K562 (cell line): ENCODE measurements around the gene S100P. TPM values are rescaled to one million over a fixed set of nuclear protein-coding genes. Genes with fewer than 3 reads are reported as not detected.

Experiments used
- ATAC-seq: fragments of 200-7000 bp; cut with Tn5 transposase; 3 replicates; pipeline ENCODE4 v1.9.1; 2020; ENCODE audit warnings: moderate library complexity
- BruUV-seq: library from RNA; stranded (reverse); fragments of 400-500 nt; replicated peaks from 2 replicates; lab custom pipeline; 2021; lab: Mats Ljungman, UMichigan
- CTCF ChIA-PET: fragments of 300-600 bp; formaldehyde crosslinking; extraction: SDS; loops from one replicate; lab custom pipeline; 2021; ENCODE audit warnings: low intra/inter-chr PET ratio; lab: Yijun Ruan, JAX
- POLR2A ChIA-PET: fragments of 300-600, 350-650 bp; sonication (Branson Sonifier 250); formaldehyde crosslinking; extraction: SDS; loops from one replicate; lab custom pipeline; 2021; ENCODE audit warnings: antibody characterized with exemption, inconsistent platforms; lab: Yijun Ruan, JAX
- DNase-seq, 4 experiments: peaks; one replicate each; pipeline versions ENCODE4 v3.0.0 to v3.0.0-alpha.2; 2011 to 2018; ENCODE audit warnings: low spot score in 3 of 4, mixed read lengths in 3 of 4; ENCODE audit errors: extremely low read depth in 1 of 4
- FAIRE-seq: peaks from 2 replicates; lab custom pipeline; 2011; peaks lifted over from hg19 to GRCh38; lab: Jason Lieb, UNC
- H2AFZ ChIP-seq: 2 replicates; pipeline ENCODE4 v1.6.0; 2011; ENCODE audit warnings: low read depth, low read length, control low read depth, inconsistent platforms
- H3K27ac ChIP-seq: fragments of 200-600 bp; 3 replicates; pipeline ENCODE4 v1.8.0; 2011; ENCODE audit warnings: low read depth, mild to moderate bottlenecking, control low read depth, inconsistent platforms, low read length, moderate library complexity, mixed read lengths; ENCODE audit errors: extremely low read depth
- H3K27me3 ChIP-seq, 2 experiments: fragments of 300-600 bp in 1 of 2; 2 replicates in 1 of 2; 3 replicates in 1 of 2; pipeline versions ENCODE4 v1.6.0 to v1.8.0; 2011; ENCODE audit warnings: inconsistent platforms in 2 of 2, low read length in 2 of 2, mild to moderate bottlenecking in 1 of 2, mixed read lengths in 1 of 2, moderate library complexity in 1 of 2; ENCODE audit not compliant: control insufficient read depth in 2 of 2, insufficient read depth in 2 of 2
- H3K36me3 ChIP-seq: fragments of 300-600 bp; 3 replicates; pipeline ENCODE4 v1.8.0; 2011; ENCODE audit warnings: mild to moderate bottlenecking, low read length, inconsistent platforms; ENCODE audit not compliant: control insufficient read depth, insufficient read depth
- H3K4me1 ChIP-seq, 2 experiments: fragments of 200-600 bp in 1 of 2; replicated peaks in 1 of 2; 2 replicates in 1 of 2; 3 replicates in 1 of 2; pipeline versions ENCODE4 v1.5.1 to v1.8.0; 2011; ENCODE audit warnings: inconsistent platforms in 2 of 2, low read length in 2 of 2, mild to moderate bottlenecking in 1 of 2, mixed read lengths in 1 of 2, moderate library complexity in 1 of 2; ENCODE audit not compliant: control insufficient read depth in 2 of 2, insufficient read depth in 2 of 2
- H3K4me2 ChIP-seq: 2 replicates; pipeline ENCODE4 v1.6.1; 2011; ENCODE audit warnings: low read length, control low read depth, inconsistent platforms, mixed read lengths; ENCODE audit not compliant: insufficient read depth
- H3K4me3 ChIP-seq: fragments of 200-600 bp; sonication (generic), shearing (Covaris generic); 2 replicates; pipeline ENCODE4 v1.5.1; 2016; ENCODE audit warnings: control low read depth, inconsistent platforms
- H3K79me2 ChIP-seq: fragments of 200-600 bp; 3 replicates; pipeline ENCODE4 v1.8.0; 2011; ENCODE audit warnings: low read length, inconsistent platforms; ENCODE audit not compliant: control insufficient read depth, insufficient read depth
- H3K9ac ChIP-seq, 2 experiments: 2 replicates each; pipeline versions ENCODE4 v1.6.0 to v1.6.1; 2011; ENCODE audit warnings: low read depth in 2 of 2, low read length in 2 of 2, control low read depth in 1 of 2, inconsistent platforms in 1 of 2, mild to moderate bottlenecking in 1 of 2, mixed read lengths in 1 of 2; ENCODE audit not compliant: insufficient read depth in 1 of 2
- H3K9me1 ChIP-seq: one replicate; pipeline ENCODE4 v1.6.0; 2011; ENCODE audit warnings: inconsistent platforms, mild to moderate bottlenecking, low read length, moderate library complexity; ENCODE audit not compliant: control insufficient read depth, insufficient read depth
- H3K9me3 ChIP-seq: replicated peaks from 2 replicates; pipeline ENCODE4 v1.5.1; 2011; ENCODE audit warnings: low read depth, low read length, inconsistent platforms; ENCODE audit not compliant: control insufficient read depth, insufficient read depth
- H4K20me1 ChIP-seq: replicated peaks from 2 replicates; pipeline ENCODE4 v1.6.1; 2011; ENCODE audit warnings: low read length, inconsistent platforms, mixed read lengths; ENCODE audit not compliant: control insufficient read depth, insufficient read depth
- HSF4 ChIP-seq: fragments of 250-450 bp; sonication (Bioruptor Pico); IDR thresholded peaks from 2 replicates; pipeline ENCODE4 v2.1.2; 2022; ENCODE audit warnings: mild to moderate bottlenecking, moderate library complexity, borderline replicate concordance
- KDM1A ChIP-seq, 2 experiments: fragments of 450-650 bp; IDR thresholded peaks; 2 replicates each; pipeline ENCODE4 v1.6.1; 2016; ENCODE audit warnings: mild to moderate bottlenecking in 2 of 2
- ZNF121 ChIP-seq: sonication (generic); formaldehyde crosslinking; conservative IDR thresholded peaks from 2 replicates; pipeline ENCODE4 v1.8.0; 2022; ENCODE audit warnings: missing genetic modification reagents
- WGBS: fragments of 100-300 bp; shearing (Covaris generic); methylation state at CpG from one replicate; pipeline ENCODE4 v1.1.6; 2016; ENCODE audit warnings: low coverage, mixed read lengths; ENCODE audit not compliant: insufficient coverage; ENCODE audit errors: missing lambda C conversion rate; 5-methylcytosine and 5-hydroxymethylcytosine counted together
- in situ Hi-C: fragments of 300-500 bp; cut with MboI; formaldehyde crosslinking; loops from 4 replicates; pipeline ENCODE4 v1.15.0; 2018; ENCODE audit warnings: inconsistent platforms, mixed read lengths
- intact Hi-C: fragments of 100-400 bp; cut with micrococcal nuclease; formaldehyde crosslinking; loops from 2 replicates; pipeline ENCODE4 v1.14.2; 2022
- polyA plus RNA-seq, 8 experiments: library from polyadenylated mRNA; depleted of rRNA in 4 of 8; stranded (reverse) in 5 of 8; unstranded in 3 of 8; fragments of >200 nt; fragmentation: Nextera tagmentation in 2 of 8; fragmentation: Illumina TruSeq in 1 of 8; extraction: Ambion mirVana in 2 of 8; extraction: Trizol in 1 of 8; gene quantifications; 2 replicates each; pipeline versions ENCODE4 v1.2.1 to v1.2.3, GENCODE V29; 2011 to 2014; ENCODE audit warnings: inconsistent platforms in 1 of 8, missing spikeins in 1 of 8
- total RNA-seq, 7 experiments: library from RNA; depleted of rRNA in 6 of 7; stranded (reverse); fragments of >200 nt in 6 of 7; fragmentation: Illumina TruSeq in 2 of 7; extraction: Trizol in 2 of 7; gene quantifications; 2 replicates each; pipeline versions ENCODE4 v1.2.1 to v1.2.3, GENCODE V29; 2011 to 2021; ENCODE audit warnings: low replicate concordance in 1 of 7

S100P gene
- total and polyA plus RNA-seq, 9 of the 15 experiments (the other 6 are each of a cell fraction or from before 2014, with no cell fraction given): 4.1 to 23.8 (median 7.5) TPM

GRCh38 chr4:6719611-6720179, 26.0 kb downstream of the S100P start:
- H3K4me1 ChIP-seq: peaks cover 17 to 37% of the 10 kb centered on the region in 2 experiments; a peak in 4 of 5 replicates
- no peak overlapping the region for H3K4me2 ChIP-seq
- intact Hi-C loops (loop anchor here (1.0 to 2.0 kb wide), 4 partner anchors 44 to 363 kb away; partner anchors contain the start of gene GRPEL1), in situ Hi-C loops (loop anchor here (5.0 kb wide), 3 partner anchors 48 to 353 kb away; no protein-coding TSS in a partner anchor)
- BruUV-seq: no TSS peak
- no peak overlapping the region for H3K9ac ChIP-seq
- CTCF ChIA-PET: interaction anchor here (1.0 to 4.0 kb wide), 6 partner anchors 44 to 362 kb away, joined by 3 to 66 read pairs (median 12); partner anchors contain the start of gene KIAA0232
- no peaks in the 10 kb centered on the region for H3K36me3 ChIP-seq
- 0 out of 2 replicates have a peak, but pooled peaks cover 4% of the 10 kb centered on the region for H4K20me1 ChIP-seq
- no peaks in the 10 kb centered on the region for H3K27me3 ChIP-seq
- H3K27ac ChIP-seq: no peak overlapping the region
- WGBS: 48% methylated on average over 8 of the region's 8 CpGs
- ATAC-seq (no peak), FAIRE-seq (no peak), DNase-seq (peak in 1 of 4 experiments; percentile 7)
- no peak overlapping the region for H3K4me3 ChIP-seq
- no peaks in the 10 kb centered on the region for H3K9me3 ChIP-seq
- TF ChIP-seq KDM1A (IDR thresholded peaks at IDR 0.05) (0 out of 4 replicates have a peak, but pooled peaks of 1 of the 2 experiments have one; percentile 15), ZNF121 (peak; percentile 93), HSF4 (CRISPR knock-in tag) (no peak)
- POLR2A ChIA-PET: interaction anchor here (0.5 to 1.5 kb wide), 5 partner anchors 10 to 193 kb away, joined by 3 to 4 read pairs (median 3); partner anchors contain the start of gene MRFAP1L1
- no peak overlapping the region for H2AFZ ChIP-seq
- H3K79me2 ChIP-seq: peaks cover 31% of the 10 kb centered on the region
- H3K9me1 ChIP-seq: no peaks in the 10 kb centered on the region
